Gastroesophageal sphincter (tissue), 3 donors: ENCODE measurements around the gene NAALADL1.

Experiments
- POLR2A ChIP-seq, 2 donors: fragments of 450-650 bp; IDR thresholded peaks; one replicate each; pipeline ENCODE4 v1.6.1; 2017; ENCODE audit warnings: antibody characterized with exemption in 2 of 2, mild to moderate bottlenecking in 2 of 2, moderate library complexity in 1 of 2
- TF ChIP-seq, protein P1 (sequence below), 4 experiments: fragments of 200-600 bp in 2 of 4; fragments of 450-650 bp in 2 of 4; sonication (generic) in 1 of 4; IDR thresholded peaks; one replicate each; pipeline ENCODE4 v1.5.1; 2017 to 2019; ENCODE audit warnings: antibody characterized with exemption in 4 of 4, mild to moderate bottlenecking in 2 of 4, moderate library complexity in 2 of 4

DNA sequence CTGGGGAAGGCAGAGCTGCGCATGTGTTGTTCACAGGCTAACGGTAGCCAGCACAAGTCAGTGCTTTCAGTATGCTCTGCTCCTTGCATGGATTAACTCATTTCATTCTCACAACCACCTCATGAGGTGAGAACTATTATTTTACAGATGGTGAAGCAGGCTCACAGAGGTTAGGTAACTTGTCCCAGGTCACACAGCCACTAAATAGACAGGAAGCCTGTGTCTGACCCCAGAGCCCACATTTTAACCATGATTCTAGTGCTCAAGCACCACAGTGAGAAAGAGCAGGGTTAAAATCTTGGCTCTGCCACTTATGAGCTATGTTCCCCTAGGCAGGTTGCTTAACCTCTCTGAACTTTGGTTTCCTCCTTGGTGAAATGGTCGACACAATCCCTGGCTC, 37.4 kb downstream of the NAALADL1 start:
- TF ChIP-seq, protein P1, sequence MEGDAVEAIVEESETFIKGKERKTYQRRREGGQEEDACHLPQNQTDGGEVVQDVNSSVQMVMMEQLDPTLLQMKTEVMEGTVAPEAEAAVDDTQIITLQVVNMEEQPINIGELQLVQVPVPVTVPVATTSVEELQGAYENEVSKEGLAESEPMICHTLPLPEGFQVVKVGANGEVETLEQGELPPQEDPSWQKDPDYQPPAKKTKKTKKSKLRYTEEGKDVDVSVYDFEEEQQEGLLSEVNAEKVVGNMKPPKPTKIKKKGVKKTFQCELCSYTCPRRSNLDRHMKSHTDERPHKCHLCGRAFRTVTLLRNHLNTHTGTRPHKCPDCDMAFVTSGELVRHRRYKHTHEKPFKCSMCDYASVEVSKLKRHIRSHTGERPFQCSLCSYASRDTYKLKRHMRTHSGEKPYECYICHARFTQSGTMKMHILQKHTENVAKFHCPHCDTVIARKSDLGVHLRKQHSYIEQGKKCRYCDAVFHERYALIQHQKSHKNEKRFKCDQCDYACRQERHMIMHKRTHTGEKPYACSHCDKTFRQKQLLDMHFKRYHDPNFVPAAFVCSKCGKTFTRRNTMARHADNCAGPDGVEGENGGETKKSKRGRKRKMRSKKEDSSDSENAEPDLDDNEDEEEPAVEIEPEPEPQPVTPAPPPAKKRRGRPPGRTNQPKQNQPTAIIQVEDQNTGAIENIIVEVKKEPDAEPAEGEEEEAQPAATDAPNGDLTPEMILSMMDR (IDR thresholded peaks at IDR 0.05) = no peak
- no peak for TF ChIP-seq POLR2A (IDR thresholded peaks at IDR 0.05)
